ENCODE data around the gene TROAP. TPM values are rescaled to one million over a fixed set of nuclear protein-coding genes. Genes with fewer than 3 reads are reported as not detected.
A peak's percentile ranks its signal among the peaks of the same experiment; 100 is the strongest.

TROAP gene
- total and polyA plus RNA-seq, 2 experiments from 2014 or later: 46.4 to 47.5 TPM

- no peak overlapping the region; the same call in 1 of the 2 replicates for H2AFZ ChIP-seq
- no peaks in the 10 kb centered on the region for H3K36me3 Mint-ChIP-seq (ENCODE audit: low read depth)
- DNase-seq (ENCODE audit: low spot score): no peak
- ATAC-seq: no peak
- no peak overlapping the region for H3K4me3 Mint-ChIP-seq
- no peak overlapping the region for H3K27ac Mint-ChIP-seq
- peaks cover 19% of the 10 kb centered on the region; the same call in 2 of the 3 replicates for H3K4me1 Mint-ChIP-seq
- peaks cover 25% of the 10 kb centered on the region for H3K4me1 ChIP-seq (ENCODE audit: insufficient read depth)
- H3K4me3 ChIP-seq: peak overlapping the region; percentile 48
- H3K79me2 ChIP-seq (replicated peaks; ENCODE audit: insufficient read depth): no peaks in the 10 kb centered on the region
- peaks cover 84% of the 10 kb centered on the region for H3K27me3 Mint-ChIP-seq (ENCODE audit: insufficient read depth, low read depth, poor library complexity)
- H4K20me1 ChIP-seq (replicated peaks; ENCODE audit: insufficient read depth): no peaks in the 10 kb centered on the region
- H3F3A ChIP-seq (replicated peaks; ENCODE audit: low read depth): peaks cover 9% of the 10 kb centered on the region; the same call in 1 of the 2 replicates
- peaks cover 97% of the 10 kb centered on the region for H3K27me3 ChIP-seq (ENCODE audit: insufficient read depth)
- H3K9me3 Mint-ChIP-seq: no peaks in the 10 kb centered on the region; the same call in 2 of the 3 replicates
- H3K9me2 ChIP-seq (ENCODE audit: insufficient read depth): no peaks in the 10 kb centered on the region
- H3K36me3 ChIP-seq (ENCODE audit: insufficient read depth): no peaks in the 10 kb centered on the region
- no peak overlapping the region for H3K27ac ChIP-seq (ENCODE audit: low read depth)
- TF ChIP-seq JUNB (IDR thresholded peaks at IDR 0.05; ENCODE audit: unreplicated experiment): no peak
- no peak for TF ChIP-seq CTCF (conservative IDR thresholded peaks at IDR 0.05; ENCODE audit: low read depth in 2 of 2)
- TF ChIP-seq ZNF114 (CRISPR knock-in tag; IDR thresholded peaks at IDR 0.05): no peak
- no peak for TF ChIP-seq ZNF462 (CRISPR knock-in tag; IDR thresholded peaks at IDR 0.05)
- TF ChIP-seq NANOG (IDR thresholded peaks at IDR 0.05; ENCODE audit: borderline replicate concordance): no peak
- no peak for TF ChIP-seq POLR2AphosphoS5 (IDR thresholded peaks at IDR 0.05; ENCODE audit: low read depth)
- no peak for TF ChIP-seq ZNF331 (CRISPR knock-in tag; IDR thresholded peaks at IDR 0.05; ENCODE audit: low read depth)
- TF ChIP-seq REST (IDR thresholded peaks at IDR 0.05; ENCODE audit: unreplicated experiment): no peak
- no peak for TF ChIP-seq EZH2phosphoT487 (IDR thresholded peaks at IDR 0.05; ENCODE audit: unreplicated experiment)
- no peak for TF ChIP-seq CREB1 (CRISPR knock-in tag; IDR thresholded peaks at IDR 0.05; ENCODE audit: low read depth)
- no peak for TF ChIP-seq ETS1 (IDR thresholded peaks at IDR 0.05)
- no peak for TF ChIP-seq EZH2 (IDR thresholded peaks at IDR 0.05; ENCODE audit: low read depth, unreplicated experiment)
- TF ChIP-seq STAT1 (IDR thresholded peaks at IDR 0.05; ENCODE audit: unreplicated experiment): no peak
- H3K4me2 ChIP-seq: peak overlapping the region; percentile 69
These were observed 30.4 kb upstream of the TROAP start for GRCh38 chr12:49292729-49293055.
